H9 (cell line): ENCODE results near the gene COQ7. TPM values are rescaled to one million over a fixed set of nuclear protein-coding genes. Genes with fewer than 3 reads are reported as not detected.

Experiments
- DNase-seq: peaks from one replicate; pipeline ENCODE4 v3.0.0-alpha.2; 2017
- H2AFZ ChIP-seq: one replicate; pipeline ENCODE4 v1.6.1; 2013; ENCODE audit warnings: mild to moderate bottlenecking, low read length, control low read depth, moderate library complexity
- H2AK5ac ChIP-seq: 2 replicates; pipeline ENCODE4 v1.6.1; 2013; ENCODE audit warnings: low read length, control low read depth, mixed read lengths; ENCODE audit not compliant: insufficient read length
- H2BK120ac ChIP-seq: one replicate; pipeline ENCODE4 v1.6.1; 2013; ENCODE audit warnings: low read depth, mild to moderate bottlenecking, low read length, control low read depth, inconsistent platforms; ENCODE audit not compliant: poor library complexity, severe bottlenecking
- H2BK12ac ChIP-seq: 2 replicates; pipeline ENCODE4 v1.6.1; 2013; ENCODE audit warnings: low read length, control low read depth, mixed read lengths, low read depth; ENCODE audit not compliant: insufficient read length
- H2BK15ac ChIP-seq: 2 replicates; pipeline ENCODE4 v1.6.1; 2013; ENCODE audit warnings: low read depth, low read length, control low read depth
- H2BK20ac ChIP-seq: one replicate; pipeline ENCODE4 v1.6.1; 2013; ENCODE audit warnings: low read depth, mild to moderate bottlenecking, low read length, control low read depth, inconsistent platforms; ENCODE audit not compliant: poor library complexity, severe bottlenecking
- H2BK5ac ChIP-seq: 2 replicates; pipeline ENCODE4 v1.6.1; 2013; ENCODE audit warnings: low read length, control low read depth, mixed read lengths; ENCODE audit not compliant: insufficient read length
- H3K14ac ChIP-seq: 2 replicates; pipeline ENCODE4 v1.6.1; 2013; ENCODE audit warnings: low read length, control low read depth; ENCODE audit not compliant: insufficient read depth
- H3K18ac ChIP-seq: 2 replicates; pipeline ENCODE4 v1.6.1; 2013; ENCODE audit warnings: low read depth, mild to moderate bottlenecking, mixed read lengths, low read length, control low read depth; ENCODE audit not compliant: insufficient read length
- H3K23ac ChIP-seq: 2 replicates; pipeline ENCODE4 v1.6.1; 2013; ENCODE audit warnings: low read length, control low read depth, mixed read lengths, low read depth; ENCODE audit not compliant: insufficient read length
- H3K23me2 ChIP-seq: 2 replicates; pipeline ENCODE4 v1.6.1; 2013; ENCODE audit warnings: low read depth, mild to moderate bottlenecking, mixed read lengths, low read length, control low read depth; ENCODE audit not compliant: insufficient read length, poor library complexity, severe bottlenecking
- H3K27ac ChIP-seq: 2 replicates; pipeline ENCODE4 v1.5.1; 2013; ENCODE audit warnings: low read length, control low read depth, mixed read lengths, low read depth; ENCODE audit not compliant: insufficient read length
- H3K27me3 ChIP-seq: 2 replicates; pipeline ENCODE4 v1.6.1; 2013; ENCODE audit warnings: low read length, control low read depth, inconsistent platforms; ENCODE audit not compliant: insufficient read depth
- H3K4ac ChIP-seq: 2 replicates; pipeline ENCODE4 v1.6.1; 2013; ENCODE audit warnings: low read depth, mild to moderate bottlenecking, control low read depth, inconsistent platforms, low read length, moderate library complexity
- H3K4me1 ChIP-seq: 2 replicates; pipeline ENCODE4 v1.6.1; 2013; ENCODE audit warnings: low read length, control low read depth, inconsistent platforms; ENCODE audit not compliant: insufficient read depth
- H3K4me2 ChIP-seq: 2 replicates; pipeline ENCODE4 v1.6.1; 2013; ENCODE audit warnings: low read length, control low read depth, mixed read lengths; ENCODE audit not compliant: insufficient read length, insufficient read depth
- H3K56ac ChIP-seq: 2 replicates; pipeline ENCODE4 v1.6.1; 2013; ENCODE audit warnings: low read depth, mild to moderate bottlenecking, mixed read lengths, low read length, control low read depth; ENCODE audit not compliant: insufficient read length
- H3K79me1 ChIP-seq: 2 replicates; pipeline ENCODE4 v1.6.1; 2013; ENCODE audit warnings: low read depth, mild to moderate bottlenecking, moderate library complexity, low read length, control low read depth, inconsistent platforms; ENCODE audit not compliant: insufficient read depth, poor library complexity, severe bottlenecking
- H3K79me2 ChIP-seq: 2 replicates; pipeline ENCODE4 v1.6.1; 2013; ENCODE audit warnings: low read length, control low read depth, inconsistent platforms; ENCODE audit not compliant: insufficient read depth
- H3K9ac ChIP-seq: 2 replicates; pipeline ENCODE4 v1.6.1; 2013; ENCODE audit warnings: low read length, control low read depth, mixed read lengths; ENCODE audit not compliant: insufficient read length; ENCODE audit errors: extremely low read depth
- H3K9me3 ChIP-seq: one replicate; pipeline ENCODE4 v1.6.1; 2013; ENCODE audit warnings: low read depth, low read length, inconsistent platforms; ENCODE audit not compliant: control insufficient read depth
- H3T11ph ChIP-seq: one replicate; pipeline ENCODE4 v1.6.1; 2013; ENCODE audit warnings: mild to moderate bottlenecking, low read length, control low read depth, inconsistent platforms
- H4K20me1 ChIP-seq: one replicate; pipeline ENCODE4 v1.6.1; 2013; ENCODE audit not compliant: control insufficient read depth, insufficient read length, insufficient read depth
- H4K5ac ChIP-seq: 2 replicates; pipeline ENCODE4 v1.6.1; 2013; ENCODE audit warnings: low read depth, mild to moderate bottlenecking, mixed read lengths, low read length, control low read depth; ENCODE audit not compliant: insufficient read length
- H4K8ac ChIP-seq: replicated peaks from 2 replicates; pipeline ENCODE4 v1.6.1; 2013; ENCODE audit warnings: low read length, control low read depth, mixed read lengths, low read depth; ENCODE audit not compliant: insufficient read length
- H4K91ac ChIP-seq: 2 replicates; pipeline ENCODE4 v1.6.1; 2013; ENCODE audit warnings: low read depth, mild to moderate bottlenecking, moderate library complexity, mixed read lengths, low read length, control low read depth; ENCODE audit not compliant: insufficient read length
- H3K27ac Mint-ChIP-seq, 3 experiments: 2 replicates in 2 of 3; 3 replicates in 1 of 3; pipeline ENCODE4 v1.8.0; 2020 to 2021; ENCODE audit warnings: mixed read lengths in 3 of 3, mild to moderate bottlenecking in 1 of 3, moderate library complexity in 1 of 3
- H3K27me3 Mint-ChIP-seq: 2 replicates; pipeline ENCODE4 v1.8.0; 2021; ENCODE audit warnings: low read depth, mild to moderate bottlenecking, moderate library complexity, mixed read lengths
- H3K36me3 Mint-ChIP-seq, 3 experiments: 2 replicates in 2 of 3; 3 replicates in 1 of 3; pipeline ENCODE4 v1.8.0; 2020 to 2021; ENCODE audit warnings: low read depth in 3 of 3, mixed read lengths in 3 of 3; ENCODE audit not compliant: insufficient read depth in 1 of 3
- H3K4me1 Mint-ChIP-seq, 2 experiments: 2 replicates each; pipeline ENCODE4 v1.8.0; 2020; ENCODE audit warnings: mixed read lengths in 2 of 2
- H3K4me3 Mint-ChIP-seq, 2 experiments: 2 replicates in 1 of 2; 3 replicates in 1 of 2; pipeline ENCODE4 v1.8.0; 2020 to 2021; ENCODE audit warnings: mild to moderate bottlenecking in 2 of 2, mixed read lengths in 2 of 2, moderate library complexity in 1 of 2
- H3K9me3 Mint-ChIP-seq, 2 experiments: 2 replicates in 1 of 2; 3 replicates in 1 of 2; pipeline ENCODE4 v1.8.0; 2020; ENCODE audit warnings: mild to moderate bottlenecking in 2 of 2, mixed read lengths in 2 of 2, moderate library complexity in 1 of 2
- CTCF ChIP-seq: fragments of 200-600 bp; sonication (generic); conservative IDR thresholded peaks from 3 replicates; pipeline ENCODE4 v1.8.0; 2021; ENCODE audit warnings: antibody characterized with exemption, mild to moderate bottlenecking
- WGBS: extraction: QIAGEN DNeasy Blood & Tissue Kit; methylation state at CpG from one replicate; pipeline ENCODE4 v1.1.7; 2013; ENCODE audit warnings: missing lambda C conversion rate, low lambda C conversion rate, mixed read lengths; ENCODE audit not compliant: insufficient read length; ENCODE audit errors: extremely low coverage; 5-methylcytosine and 5-hydroxymethylcytosine counted together
- total RNA-seq: library from RNA; stranded (reverse); gene quantifications from 2 replicates; pipeline ENCODE4 v1.2.1, GENCODE V29; 2021

The COQ7 gene
- total RNA-seq, 1 experiment from 2014 or later, result 29.6 TPM

GRCh38 chr16:19123535-19124178, 56.2 kb downstream of the COQ7 start:
- Histone ChIP-seq H2AFZ (no peak overlapping the region), H2BK12ac (no peak overlapping the region), H3K9ac (no peak overlapping the region), H3K18ac (no peak overlapping the region), H3K23ac (no peak overlapping the region), H3K27ac (no peak overlapping the region), H3K4ac (no peak overlapping the region), H3K4me2 (no peak overlapping the region), H3K79me2 (no peaks in the 10 kb centered on the region), H3K56ac (no peak overlapping the region), H3K4me1 (no peaks in the 10 kb centered on the region), H3K79me1 (no peaks in the 10 kb centered on the region), H2BK120ac (no peak overlapping the region), H2BK20ac (no peak overlapping the region), H3T11ph (no peak overlapping the region), H3K14ac (no peak overlapping the region), H2BK15ac (no peak overlapping the region), H3K23me2 (no peaks in the 10 kb centered on the region), H4K91ac (no peak overlapping the region), H2AK5ac (no peak overlapping the region), H4K8ac (no peak overlapping the region), H4K20me1 (no peaks in the 10 kb centered on the region), H3K9me3 (peaks cover 7% of the 10 kb centered on the region), H4K5ac (no peak overlapping the region), H2BK5ac (no peak overlapping the region), H3K27me3 (no peaks in the 10 kb centered on the region)
- DNase-seq, result no peak
- TF ChIP-seq CTCF, result no peak
- Mint-ChIP-seq H3K4me1 (peaks cover 1 to 2% of the 10 kb centered on the region in 2 experiments; a peak in 3 of 4 replicates), H3K9me3 (peaks cover 7% of the 10 kb centered on the region in 2 experiments; a peak in 3 of 5 replicates), H3K27me3 (peaks cover 3% of the 10 kb centered on the region; the same call in 1 of the 2 replicates), H3K36me3 (no peaks in the 10 kb centered on the region), H3K4me3 (no peak overlapping the region), H3K27ac (no peak overlapping the region)
- WGBS, result no CpG with 5 or more reads among the region's 6 CpGs
